NCI-H526 (cell line): ENCODE data around the gene HGFAC.
"Not testable (repeated sequence)": the region's sequence is repeated elsewhere in the genome, so short reads cannot be mapped to it uniquely, and the experiment has no call there.

ENCODE experiments used
- DNase-seq, 2 experiments: peaks; one replicate each; lab custom pipeline; 2025; lab: John Stamatoyannopoulos, UW

Gene HGFAC

GRCh38 chr4:3411190-3411589 lies 30.6 kb upstream of the HGFAC start:
- DNase-seq: not testable (repeated sequence)

GRCh38 chr4:3411676-3412075 lies 30.1 kb upstream of the HGFAC start:
- DNase-seq: no peak

GRCh38 chr4:3412257-3413020 lies 29.3 kb upstream of the HGFAC start:
- DNase-seq: no peak

GRCh38 chr4:3413217-3413671 lies 28.5 kb upstream of the HGFAC start:
- DNase-seq: no peak

- DNase-seq: no peak
Observed at GRCh38 chr4:3413675-3414420, 27.9 kb upstream of the HGFAC start.

GRCh38 chr4:3414421-3415279 lies 27.1 kb upstream of the HGFAC start:
- no peak for DNase-seq

- peak in 1 of 2 experiments; percentile 60 for DNase-seq
Observed at GRCh38 chr4:3415471-3416141, 26.2 kb upstream of the HGFAC start.

GRCh38 chr4:3416270-3416669 lies 25.5 kb upstream of the HGFAC start:
- DNase-seq: peak; percentile 59 to 86

GRCh38 chr4:3416821-3417221 lies 24.9 kb upstream of the HGFAC start:
- DNase-seq: no peak

- DNase-seq: no peak
Observed at GRCh38 chr4:3417448-3417847, 24.3 kb upstream of the HGFAC start.

- DNase-seq: no peak
Observed at GRCh38 chr4:3418029-3418762, 23.6 kb upstream of the HGFAC start.

- no peak for DNase-seq
Observed at GRCh38 chr4:3419836-3420605, 21.7 kb upstream of the HGFAC start.

GRCh38 chr4:3420606-3420955 lies 21.2 kb upstream of the HGFAC start:
- no peak for DNase-seq

GRCh38 chr4:3420956-3421355 lies 20.8 kb upstream of the HGFAC start:
- no peak for DNase-seq

- DNase-seq: no peak
Observed at GRCh38 chr4:3421470-3421869, 20.3 kb upstream of the HGFAC start.

- DNase-seq: no peak
Observed at GRCh38 chr4:3422241-3422801, 19.4 kb upstream of the HGFAC start.

GRCh38 chr4:3422808-3423297 lies 18.9 kb upstream of the HGFAC start:
- no peak for DNase-seq

GRCh38 chr4:3423406-3423805 lies 18.4 kb upstream of the HGFAC start:
- DNase-seq: no peak

- DNase-seq: no peak
Observed at GRCh38 chr4:3423952-3424351, 17.8 kb upstream of the HGFAC start.

GRCh38 chr4:3424522-3425095 lies 17.2 kb upstream of the HGFAC start:
- no peak for DNase-seq
